Kidney (tissue), 14 donors: ENCODE data around the gene CNOT11. TPM values are rescaled to one million over a fixed set of nuclear protein-coding genes. Genes with fewer than 3 reads are reported as not detected.

Experiments
- DNase-seq, 5 donors: peaks; one replicate each; pipeline ENCODE4 v3.0.0-alpha.2; 2013 to 2020
- FAIRE-seq: peaks from 2 replicates; lab custom pipeline; 2012; peaks lifted over from hg19 to GRCh38; lab: Jason Lieb, UNC
- H3K27ac ChIP-seq, 2 donors: one replicate each; pipeline ENCODE4 v1.7.0; 2013; ENCODE audit warnings: low read depth in 2 of 2, low read length in 2 of 2, inconsistent platforms in 1 of 2
- H3K27me3 ChIP-seq: one replicate; pipeline ENCODE4 v1.7.1; 2013; ENCODE audit warnings: low read length, inconsistent platforms; ENCODE audit not compliant: control insufficient read depth, insufficient read depth
- H3K36me3 ChIP-seq, 3 donors: one replicate each; pipeline versions ENCODE4 v1.7.0 to v1.7.1; 2013; ENCODE audit warnings: low read length in 3 of 3, control low read depth in 1 of 3, inconsistent platforms in 1 of 3; ENCODE audit not compliant: insufficient read depth in 3 of 3, control insufficient read depth in 2 of 3
- H3K4me1 ChIP-seq, 3 donors: one replicate each; pipeline versions ENCODE4 v1.7.0 to v1.7.1; 2013; ENCODE audit warnings: low read length in 3 of 3, inconsistent platforms in 1 of 3, low read depth in 1 of 3; ENCODE audit not compliant: control insufficient read depth in 2 of 3, insufficient read depth in 2 of 3
- H3K4me3 ChIP-seq, 3 donors: one replicate each; pipeline versions ENCODE4 v1.7.0 to v1.8.1; 2013; ENCODE audit warnings: low read length in 3 of 3, control low read depth in 1 of 3, inconsistent platforms in 1 of 3
- H3K9ac ChIP-seq, 3 donors: one replicate each; pipeline versions ENCODE4 v1.7.0 to v1.7.1; 2013; ENCODE audit warnings: low read length in 3 of 3, control low read depth in 1 of 3, inconsistent platforms in 1 of 3
- H3K9me3 ChIP-seq, 3 donors: one replicate each; pipeline versions ENCODE4 v1.7.0 to v1.7.1; 2013; ENCODE audit warnings: low read length in 3 of 3, control low read depth in 1 of 3, inconsistent platforms in 1 of 3; ENCODE audit not compliant: control insufficient read depth in 2 of 3, insufficient read depth in 1 of 3
- intact Hi-C: fragments of 100-400 bp; cut with DNase I; formaldehyde crosslinking; loops from one replicate; pipeline ENCODE4 v1.11.1; 2022
- polyA plus RNA-seq: library from polyadenylated mRNA; stranded (reverse); fragments of 350-450 nt; fragmentation: Illumina TruSeq; extraction: RNeasy Lipid Tissue Mini Kit (QIAGEN cat#74804); gene quantifications from one replicate; pipeline ENCODE4 v1.2.3, GENCODE V29; 2014; ENCODE audit warnings: low read depth, low replicate concordance; ENCODE audit not compliant: insufficient read depth
- total RNA-seq: library from RNA; stranded (reverse); fragmentation: NEBNext Ultra II Directional; extraction: Animal tissue kit (Norgen Biotek cat#: 25700); gene quantifications from one replicate; pipeline ENCODE4 v1.2.1, GENCODE V29; 2021
- TF ChIP-seq, protein P1 (sequence below): IDR thresholded peaks from 3 replicates; pipeline ENCODE4 v1.5.1; 2012; ENCODE audit warnings: mild to moderate bottlenecking, moderate library complexity, borderline replicate concordance; ENCODE audit not compliant: insufficient read depth; ENCODE audit errors: extremely low read depth
- donor health status: control.
- donor health status: control.
- donor health status: control.
- donor health status: control.
- donor health status: control.
- donor health status: DM: yes; HTN: yes; CAD: no.
- donor health status: Normal renal cell carcinoma (clear cell type).

CNOT11 gene
- total and polyA plus RNA-seq, 2 donors from 2014 or later, result 28.4 to 45.7 TPM

DNA sequence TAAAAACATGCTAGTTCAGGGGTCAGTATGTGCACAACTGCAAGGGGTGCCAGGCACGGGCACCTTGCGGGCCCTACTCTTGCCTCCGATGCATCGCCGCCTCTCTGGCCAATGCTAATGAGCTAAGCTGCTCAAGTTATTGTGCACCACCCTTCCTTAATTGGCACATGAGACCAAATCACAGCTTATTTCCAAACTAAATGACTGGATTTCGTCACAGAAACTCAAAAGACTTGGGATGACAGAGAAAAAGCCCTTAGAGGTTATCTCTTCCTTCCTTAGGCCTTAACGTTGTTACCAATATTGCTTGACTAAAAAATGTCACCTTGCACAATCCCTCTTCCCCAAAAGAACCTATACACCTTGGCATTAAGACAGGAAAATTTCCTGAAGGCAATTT, 48.1 kb downstream of the CNOT11 start:
- intact Hi-C loops, result no loop called here
- no peaks in the 10 kb centered on the region for H3K36me3 ChIP-seq
- FAIRE-seq (no peak), DNase-seq (no peak)
- H3K27ac ChIP-seq, result no peak overlapping the region
- no peaks in the 10 kb centered on the region for H3K27me3 ChIP-seq
- H3K4me3 ChIP-seq, result no peak overlapping the region
- TF ChIP-seq, protein P1, sequence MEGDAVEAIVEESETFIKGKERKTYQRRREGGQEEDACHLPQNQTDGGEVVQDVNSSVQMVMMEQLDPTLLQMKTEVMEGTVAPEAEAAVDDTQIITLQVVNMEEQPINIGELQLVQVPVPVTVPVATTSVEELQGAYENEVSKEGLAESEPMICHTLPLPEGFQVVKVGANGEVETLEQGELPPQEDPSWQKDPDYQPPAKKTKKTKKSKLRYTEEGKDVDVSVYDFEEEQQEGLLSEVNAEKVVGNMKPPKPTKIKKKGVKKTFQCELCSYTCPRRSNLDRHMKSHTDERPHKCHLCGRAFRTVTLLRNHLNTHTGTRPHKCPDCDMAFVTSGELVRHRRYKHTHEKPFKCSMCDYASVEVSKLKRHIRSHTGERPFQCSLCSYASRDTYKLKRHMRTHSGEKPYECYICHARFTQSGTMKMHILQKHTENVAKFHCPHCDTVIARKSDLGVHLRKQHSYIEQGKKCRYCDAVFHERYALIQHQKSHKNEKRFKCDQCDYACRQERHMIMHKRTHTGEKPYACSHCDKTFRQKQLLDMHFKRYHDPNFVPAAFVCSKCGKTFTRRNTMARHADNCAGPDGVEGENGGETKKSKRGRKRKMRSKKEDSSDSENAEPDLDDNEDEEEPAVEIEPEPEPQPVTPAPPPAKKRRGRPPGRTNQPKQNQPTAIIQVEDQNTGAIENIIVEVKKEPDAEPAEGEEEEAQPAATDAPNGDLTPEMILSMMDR, result no peak
- peaks cover 0 to 6% (median 0%) of the 10 kb centered on the region in 3 donors for H3K4me1 ChIP-seq
- H3K9me3 ChIP-seq, result no peaks in the 10 kb centered on the region
- H3K9ac ChIP-seq, result no peak overlapping the region

DNA sequence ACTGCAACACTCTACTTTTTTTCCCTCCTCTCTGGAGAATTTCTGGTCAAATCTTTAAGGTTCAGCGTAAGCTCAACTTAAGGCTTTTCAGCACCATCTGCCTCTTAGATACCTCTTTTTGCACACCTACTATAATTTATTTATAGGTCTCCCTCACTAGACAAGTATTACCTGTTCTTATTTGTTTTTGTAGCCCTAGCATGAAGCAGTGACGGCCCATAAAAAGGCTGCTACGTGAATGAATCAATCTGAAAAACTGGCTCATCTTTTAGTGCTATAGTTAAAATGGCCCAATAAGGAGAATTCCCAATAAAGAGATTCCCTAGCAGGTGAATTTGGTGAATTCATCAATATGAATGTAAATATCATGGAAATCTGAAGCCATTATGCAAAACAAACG, 49.3 kb downstream of the CNOT11 start:
- no peak for FAIRE-seq
- H3K4me3 ChIP-seq, result no peak overlapping the region
- H3K9ac ChIP-seq, result no peak overlapping the region
- peaks cover 0 to 12% (median 5%) of the 10 kb centered on the region in 3 donors for H3K4me1 ChIP-seq
- no peaks in the 10 kb centered on the region for H3K9me3 ChIP-seq
- H3K27me3 ChIP-seq, result no peaks in the 10 kb centered on the region
- H3K27ac ChIP-seq, result no peak overlapping the region
- no peak for DNase-seq
- intact Hi-C loops, result no loop called here
- H3K36me3 ChIP-seq, result no peaks in the 10 kb centered on the region
- TF ChIP-seq, protein P1, result no peak

DNA sequence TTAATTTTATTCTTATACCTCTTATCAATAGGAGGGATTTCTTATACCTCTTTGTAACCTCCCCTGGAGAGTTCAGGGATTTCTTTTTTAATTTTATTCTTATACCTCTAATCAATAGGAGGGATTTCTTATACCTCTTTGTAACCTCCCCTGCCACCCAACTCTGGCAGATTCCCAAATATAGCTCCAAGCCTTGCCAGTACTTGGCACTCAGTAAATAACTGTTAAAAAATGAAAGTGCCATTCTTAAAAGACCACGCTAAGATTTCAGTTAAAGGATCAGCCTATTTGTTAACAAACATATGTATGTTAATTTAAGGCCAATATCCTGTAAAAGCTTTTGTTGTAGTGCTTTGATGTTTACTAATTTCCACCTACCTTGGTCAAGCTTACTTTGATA, 51.0 kb downstream of the CNOT11 start:
- H3K9ac ChIP-seq, result no peak overlapping the region
- peaks cover 0 to 12% (median 5%) of the 10 kb centered on the region in 3 donors for H3K4me1 ChIP-seq
- H3K9me3 ChIP-seq, result no peaks in the 10 kb centered on the region
- H3K4me3 ChIP-seq, result no peak overlapping the region
- intact Hi-C loops, result no loop called here
- DNase-seq, result no peak
- H3K27ac ChIP-seq, result no peak overlapping the region
- no peaks in the 10 kb centered on the region for H3K27me3 ChIP-seq
- no peaks in the 10 kb centered on the region for H3K36me3 ChIP-seq
- FAIRE-seq, result no peak
- TF ChIP-seq, protein P1, result no peak

DNA sequence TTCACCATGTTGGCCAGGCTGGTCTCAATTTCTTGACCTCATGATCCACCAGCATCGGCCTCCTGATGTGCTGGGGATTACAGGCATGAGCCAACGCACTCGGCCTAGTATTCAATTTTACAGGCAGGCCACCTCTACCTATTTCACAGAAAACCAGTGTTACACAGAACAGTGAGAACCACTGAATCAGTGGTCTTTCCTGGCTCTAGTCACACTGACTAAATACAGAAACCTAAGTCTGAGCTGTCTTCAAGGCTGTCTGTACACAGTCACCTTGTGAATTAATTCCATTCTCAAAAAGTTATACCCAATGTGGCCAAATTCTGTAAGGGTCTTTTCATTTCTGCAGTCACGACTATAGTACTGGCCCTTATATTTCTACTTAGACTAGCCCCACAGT, 52.3 kb downstream of the CNOT11 start:
- H3K27ac ChIP-seq, result no peak overlapping the region
- H3K4me1 ChIP-seq, result peaks cover 0 to 12% (median 5%) of the 10 kb centered on the region in 3 donors
- H3K9me3 ChIP-seq, result no peaks in the 10 kb centered on the region
- no peak overlapping the region for H3K9ac ChIP-seq
- no peaks in the 10 kb centered on the region for H3K36me3 ChIP-seq
- FAIRE-seq (no peak), DNase-seq (no peak)
- no peaks in the 10 kb centered on the region for H3K27me3 ChIP-seq
- peak overlapping the region in 1 of 3 donors; percentile 10 for H3K4me3 ChIP-seq
- TF ChIP-seq, protein P1, result no peak
- intact Hi-C loops, result no loop called here
